Neural cell (in vitro differentiated cells): ENCODE data around the gene CREB3L2. TPM values are rescaled to one million over a fixed set of nuclear protein-coding genes. Genes with fewer than 3 reads are reported as not detected.

Experiments used
- H2AFZ ChIP-seq: fragments of 200-600, 300-800 bp; sonication (generic), shearing (Covaris generic); 2 replicates; pipeline ENCODE4 v1.6.0; 2014; ENCODE audit warnings: low read depth, mild to moderate bottlenecking, antibody characterized with exemption, low read length, moderate library complexity
- H3F3A ChIP-seq: fragments of 200-600 bp; shearing (Covaris generic); 2 replicates; pipeline ENCODE4 v1.6.1; 2016; ENCODE audit warnings: mild to moderate bottlenecking, moderate library complexity, mixed read lengths, antibody characterized with exemption, low read length; ENCODE audit not compliant: insufficient read depth, poor library complexity, severe bottlenecking
- H3K27ac ChIP-seq: fragments of 200-600, 300-800 bp; sonication (generic), shearing (Covaris generic); 2 replicates; pipeline ENCODE4 v1.5.1; 2014; ENCODE audit warnings: mild to moderate bottlenecking, low read length, moderate library complexity
- H3K27me3 ChIP-seq: fragments of 300-800, 200-600 bp; sonication (generic), shearing (Covaris generic); 2 replicates; pipeline ENCODE4 v1.6.0; 2014; ENCODE audit warnings: mild to moderate bottlenecking, low read depth, low read length, moderate library complexity; ENCODE audit not compliant: insufficient read depth
- H3K36me3 ChIP-seq: fragments of 300-800, 200-600 bp; sonication (generic), shearing (Covaris generic); 2 replicates; pipeline ENCODE4 v1.5.1; 2014; ENCODE audit warnings: mild to moderate bottlenecking, antibody characterized with exemption, low read length, moderate library complexity; ENCODE audit not compliant: insufficient read depth
- H3K4me2 ChIP-seq: fragments of 300-800, 200-600 bp; sonication (generic), shearing (Covaris generic); 2 replicates; pipeline ENCODE4 v1.6.0; 2014; ENCODE audit warnings: mild to moderate bottlenecking, low read length
- H3K4me3 ChIP-seq: fragments of 300-800, 200-600 bp; sonication (generic), shearing (Covaris generic); 2 replicates; pipeline ENCODE4 v1.5.1; 2014; ENCODE audit warnings: mild to moderate bottlenecking, low read length, moderate library complexity
- H3K79me2 ChIP-seq: fragments of 200-600 bp; shearing (Covaris generic); replicated peaks from 2 replicates; pipeline ENCODE4 v1.6.0; 2014; ENCODE audit warnings: mild to moderate bottlenecking, low read length, moderate library complexity; ENCODE audit not compliant: insufficient read depth
- H3K9ac ChIP-seq: fragments of 300-800, 200-600 bp; sonication (generic), shearing (Covaris generic); 2 replicates; pipeline ENCODE4 v1.6.1; 2016; ENCODE audit warnings: mild to moderate bottlenecking, low read length, mixed read lengths
- H3K9me2 ChIP-seq: fragments of 200-600 bp; shearing (Covaris generic); 2 replicates; pipeline ENCODE4 v1.6.1; 2016; ENCODE audit warnings: mild to moderate bottlenecking, low read length, mixed read lengths; ENCODE audit not compliant: insufficient read depth
- H3K9me3 ChIP-seq: fragments of 200-600, 300-800 bp; sonication (generic), shearing (Covaris generic); 2 replicates; pipeline ENCODE4 v1.6.1; 2016; ENCODE audit warnings: mild to moderate bottlenecking, mixed run types, low read length, moderate library complexity, mixed read lengths
- H4K20me1 ChIP-seq: fragments of 200-600 bp; shearing (Covaris generic); 2 replicates; pipeline ENCODE4 v1.6.1; 2016; ENCODE audit warnings: mild to moderate bottlenecking, mixed run types; ENCODE audit not compliant: insufficient read depth
- CTCF ChIP-seq: fragments of 450-650 bp; IDR thresholded peaks from 2 replicates; pipeline ENCODE4 v1.5.1; 2014; ENCODE audit warnings: antibody characterized with exemption, mild to moderate bottlenecking, moderate library complexity; ENCODE audit not compliant: poor library complexity, severe bottlenecking
- EP300 ChIP-seq: fragments of 450-650 bp; conservative IDR thresholded peaks from 2 replicates; pipeline ENCODE4 v1.6.1; 2014; ENCODE audit warnings: antibody characterized with exemption, mild to moderate bottlenecking, moderate library complexity; ENCODE audit not compliant: poor library complexity, severe bottlenecking
- EZH2 ChIP-seq: fragments of 200-600, 300-800 bp; shearing (Covaris generic), sonication (generic); IDR thresholded peaks from 2 replicates; pipeline ENCODE4 v1.6.1; 2014; ENCODE audit warnings: antibody characterized with exemption, low read length, borderline replicate concordance, mild to moderate bottlenecking; ENCODE audit not compliant: insufficient read depth, poor library complexity, severe bottlenecking
- MXI1 ChIP-seq: fragments of 450-650 bp; conservative IDR thresholded peaks from 2 replicates; pipeline ENCODE4 v1.6.1; 2014; ENCODE audit warnings: antibody characterized with exemption, mild to moderate bottlenecking; ENCODE audit not compliant: poor library complexity, severe bottlenecking
- POLR2AphosphoS5 ChIP-seq: IDR thresholded peaks from 2 replicates; pipeline ENCODE4 v1.6.1; 2012
- RAD21 ChIP-seq: fragments of 450-650 bp; conservative IDR thresholded peaks from 2 replicates; pipeline ENCODE4 v1.6.1; 2014; ENCODE audit warnings: antibody characterized with exemption, mild to moderate bottlenecking, moderate library complexity
- REST ChIP-seq: IDR thresholded peaks from 2 replicates; pipeline ENCODE4 v1.6.1; 2012; ENCODE audit warnings: borderline replicate concordance
- SMC3 ChIP-seq: fragments of 450-650 bp; conservative IDR thresholded peaks from 2 replicates; pipeline ENCODE4 v1.6.1; 2014; ENCODE audit warnings: antibody characterized with exemption, mild to moderate bottlenecking, moderate library complexity; ENCODE audit not compliant: poor library complexity
- TAF1 ChIP-seq: IDR thresholded peaks from 2 replicates; pipeline ENCODE4 v1.6.1; 2012; ENCODE audit warnings: low read depth
- polyA plus RNA-seq: library from polyadenylated mRNA; depleted of rRNA; stranded (reverse); fragments of >200 nt; gene quantifications from 2 replicates; pipeline ENCODE4 v1.2.3, GENCODE V29; 2014

Gene CREB3L2
- polyA plus RNA-seq, 1 donor from 2014 or later = 1.5 TPM

GRCh38 chr7:137956591-137956990 lies 45.3 kb downstream of the CREB3L2 start:
- H3K4me2 ChIP-seq = no peak overlapping the region
- H3K9ac ChIP-seq = no peak overlapping the region
- no peaks in the 10 kb centered on the region for H3K9me2 ChIP-seq
- H3K4me3 ChIP-seq = no peak overlapping the region
- H3K36me3 ChIP-seq = no peaks in the 10 kb centered on the region
- no peaks in the 10 kb centered on the region for H3K79me2 ChIP-seq
- no peaks in the 10 kb centered on the region for H4K20me1 ChIP-seq
- no peak overlapping the region for H2AFZ ChIP-seq
- no peaks in the 10 kb centered on the region for H3K9me3 ChIP-seq
- no peaks in the 10 kb centered on the region for H3F3A ChIP-seq
- no peaks in the 10 kb centered on the region for H3K27me3 ChIP-seq
- no peak for TF ChIP-seq RAD21
- no peak for TF ChIP-seq EZH2
- TF ChIP-seq TAF1 = no peak
- TF ChIP-seq SMC3 = no peak
- no peak for TF ChIP-seq MXI1
- no peak for TF ChIP-seq REST
- no peak for TF ChIP-seq POLR2AphosphoS5
- no peak overlapping the region for H3K27ac ChIP-seq

GRCh38 chr7:137956183-137956582 lies 45.7 kb downstream of the CREB3L2 start:
- no peaks in the 10 kb centered on the region for H4K20me1 ChIP-seq

More at GRCh38 chr7:137956183-137956582, 45.7 kb downstream of the CREB3L2 start:
- TF ChIP-seq RAD21 (no peak), REST (no peak), EZH2 (no peak), SMC3 (no peak), EP300 (no peak), CTCF (no peak), POLR2AphosphoS5 (no peak), MXI1 (no peak), TAF1 (no peak)
- Histone ChIP-seq H2AFZ (no peak overlapping the region), H3F3A (no peaks in the 10 kb centered on the region), H3K27me3 (no peaks in the 10 kb centered on the region), H3K79me2 (no peaks in the 10 kb centered on the region), H3K4me3 (no peak overlapping the region), H3K4me2 (no peak overlapping the region), H3K9me2 (no peaks in the 10 kb centered on the region), H3K36me3 (no peaks in the 10 kb centered on the region), H3K27ac (no peak overlapping the region), H3K9me3 (no peaks in the 10 kb centered on the region), H3K9ac (no peak overlapping the region)
